Measurements from ENCODE around the gene TAF9. TPM values are rescaled to one million over a fixed set of nuclear protein-coding genes. Genes with fewer than 3 reads are reported as not detected.
A peak's percentile ranks its signal among the peaks of the same experiment; 100 is the strongest.

Gene TAF9
- total RNA-seq, 2 experiments from 2014 or later, result 101 to 113 TPM

- Histone ChIP-seq H3K4me1 (ENCODE audit: insufficient read depth, low read length, poor library complexity, severe bottlenecking) (no peaks in the 10 kb centered on the region), H3K4me2 (ENCODE audit: low read length) (peak within 1 kb of the TSS; percentile 22; the same call in 1 of the 2 replicates), H3K9me3 (ENCODE audit: low read length) (no peaks in the 10 kb centered on the region), H3K9me2 (ENCODE audit: insufficient read depth, low read length) (no peaks in the 10 kb centered on the region), H3K36me3 (ENCODE audit: insufficient read depth, low read length) (peaks cover 73% of the 10 kb centered on the region), H3K27ac (ENCODE audit: low read depth, low read length, poor library complexity, severe bottlenecking) (no peak within 1 kb of the TSS), H3K79me2 (ENCODE audit: insufficient read depth, low read depth, low read length) (no peaks in the 10 kb centered on the region), H2AFZ (ENCODE audit: low read length) (no peak within 1 kb of the TSS), H3K4me3 (ENCODE audit: low read depth, low read length, poor library complexity, severe bottlenecking) (no peak within 1 kb of the TSS), H4K20me1 (ENCODE audit: insufficient read depth, low read length) (no peaks in the 10 kb centered on the region)
- no TSS peak for BruUV-seq (replicated peaks)
- TF ChIP-seq EZH2phosphoT487 (IDR thresholded peaks at IDR 0.05; ENCODE audit: borderline replicate concordance, low read depth, low read length) (no peak), CTCF (conservative IDR thresholded peaks at IDR 0.05; ENCODE audit: low read length) (no peak)
- POLR2A ChIA-PET, result no interaction called here
- DNase-seq (ENCODE audit: low spot score), result no peak
- intact Hi-C loops (cut with micrococcal nuclease; ENCODE audit: unreplicated experiment), result loop anchor here (5.0 kb wide), 1 partner anchor 323 kb away; the partner anchor contains the start of gene SLC30A5
- CTCF ChIA-PET (ENCODE audit: unreplicated experiment), result no interaction called here
Measured at GRCh38 chr5:69414885-69415583, 45.7 kb upstream of the TAF9 start, which contains the start of gene MARVELD2. Gene MARVELD2 (plus strand): TSS chr5:69415116. CDS start chr5:69419386, 4,270 bp downstream.

GRCh38 chr5:69404659-69405330 is 35.5 kb upstream of the TAF9 start:
- H3K27ac ChIP-seq (ENCODE audit: low read depth, low read length, poor library complexity, severe bottlenecking), result no peak overlapping the region
- no TSS peak for BruUV-seq (replicated peaks)
- ChIA-PET POLR2A (interaction anchor here (2.0 kb wide), 1 partner anchor 11 kb away, joined by 6 read pairs; no protein-coding TSS in a partner anchor), CTCF (ENCODE audit: unreplicated experiment) (no interaction called here)
- H3K4me2 ChIP-seq (ENCODE audit: low read length), result no peak overlapping the region
- intact Hi-C loops (cut with micrococcal nuclease; ENCODE audit: unreplicated experiment), result loop anchor here (10.0 kb wide), 1 partner anchor 140 kb away; no protein-coding TSS in a partner anchor
- TF ChIP-seq EZH2phosphoT487 (IDR thresholded peaks at IDR 0.05; ENCODE audit: borderline replicate concordance, low read depth, low read length), result no peak
- no peak for TF ChIP-seq CTCF (conservative IDR thresholded peaks at IDR 0.05; ENCODE audit: low read length)
- no peak for DNase-seq (ENCODE audit: low spot score)
- H3K79me2 ChIP-seq (ENCODE audit: insufficient read depth, low read depth, low read length), result no peaks in the 10 kb centered on the region
- H3K9me2 ChIP-seq (ENCODE audit: insufficient read depth, low read length), result no peaks in the 10 kb centered on the region
- H3K36me3 ChIP-seq (ENCODE audit: insufficient read depth, low read length), result peaks cover 88% of the 10 kb centered on the region
- H3K4me3 ChIP-seq (ENCODE audit: low read depth, low read length, poor library complexity, severe bottlenecking), result no peak overlapping the region
- no peaks in the 10 kb centered on the region for H3K9me3 ChIP-seq (ENCODE audit: low read length)
- no peaks in the 10 kb centered on the region for H3K4me1 ChIP-seq (ENCODE audit: insufficient read depth, low read length, poor library complexity, severe bottlenecking)
- no peaks in the 10 kb centered on the region for H4K20me1 ChIP-seq (ENCODE audit: insufficient read depth, low read length)
- H2AFZ ChIP-seq (ENCODE audit: low read length), result no peak overlapping the region

All from OCI-LY7 (cell line).